Activated CD8-positive, alpha-beta T cell treated with anti-CD3 and anti-CD28 coated beads for 36 hours (primary cell): ENCODE data around the gene ASPSCR1. TPM values are rescaled to one million over a fixed set of nuclear protein-coding genes. Genes with fewer than 3 reads are reported as not detected.

Source experiments
- ATAC-seq: fragments of 200-7000 bp; cut with Tn5 transposase; one replicate; pipeline ENCODE4 v1.10.0; 2021; ENCODE audit warnings: mild to moderate bottlenecking, moderate library complexity
- CTCF ChIA-PET: fragments of 350-600 bp; sonication (Branson Sonifier 250); formaldehyde crosslinking; loops from one replicate; lab custom pipeline; 2021; ENCODE audit warnings: antibody characterized with exemption; lab: Charles Lee
- POLR2A ChIA-PET: fragments of 350-600 bp; sonication (Branson Sonifier 250); formaldehyde crosslinking; loops from one replicate; lab custom pipeline; 2021; ENCODE audit warnings: antibody characterized with exemption; lab: Charles Lee
- DNase-seq: peaks from one replicate; pipeline ENCODE4 v3.0.0-alpha.2; 2020
- H3K27ac Mint-ChIP-seq: one replicate; pipeline ENCODE4 v1.8.0; 2021; ENCODE audit warnings: mild to moderate bottlenecking, mixed read lengths
- H3K27me3 Mint-ChIP-seq: one replicate; pipeline ENCODE4 v1.8.0; 2021; ENCODE audit warnings: mixed read lengths
- H3K36me3 Mint-ChIP-seq: one replicate; pipeline ENCODE4 v1.8.0; 2021; ENCODE audit warnings: low read depth, mixed read lengths
- H3K4me1 Mint-ChIP-seq: one replicate; pipeline ENCODE4 v1.8.0; 2021; ENCODE audit warnings: low read depth, mixed read lengths
- H3K4me3 Mint-ChIP-seq: one replicate; pipeline ENCODE4 v1.8.0; 2021; ENCODE audit warnings: mild to moderate bottlenecking, moderate library complexity, mixed read lengths
- H3K9me3 Mint-ChIP-seq: one replicate; pipeline ENCODE4 v1.8.0; 2021; ENCODE audit warnings: mixed read lengths
- intact Hi-C: fragments of 100-400 bp; cut with micrococcal nuclease; formaldehyde crosslinking; loops from one replicate; pipeline ENCODE4 v1.10.0; 2022
- total RNA-seq, 2 experiments: library from RNA; stranded (reverse); gene quantifications; one replicate each; pipeline ENCODE4 v1.2.3, GENCODE V29; 2021
- TF ChIP-seq, protein P1 (sequence below): fragments of 200-600 bp; IDR thresholded peaks from one replicate; pipeline ENCODE4 v1.8.0; 2022; ENCODE audit warnings: antibody characterized with exemption, mild to moderate bottlenecking

Gene ASPSCR1
- total RNA-seq, 2 experiments from 2014 or later: 18.7 to 24.5 TPM

DNA sequence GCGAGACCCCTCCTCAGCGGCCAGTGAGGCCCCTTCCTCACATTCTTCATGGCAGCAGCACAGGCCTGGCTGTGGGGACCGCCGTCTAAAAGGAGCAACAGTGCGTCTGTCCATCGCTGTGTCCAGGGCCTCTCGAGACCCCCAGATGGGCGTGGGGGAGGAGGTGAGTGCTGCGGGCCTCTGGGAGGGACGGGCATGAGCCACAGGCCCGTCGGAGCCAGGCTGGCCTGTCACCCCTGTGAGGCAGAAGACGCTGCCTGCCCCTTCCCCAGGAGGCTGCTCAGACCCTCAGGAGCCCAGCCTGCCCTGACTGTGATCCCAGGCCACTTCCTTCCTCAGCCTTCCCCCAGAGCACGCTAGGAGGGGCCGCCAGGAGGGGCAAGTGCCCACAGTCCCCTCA lies 38.2 kb upstream of the ASPSCR1 start:
- no peak overlapping the region for H3K27ac Mint-ChIP-seq
- no peak for ATAC-seq
- peaks cover 17% of the 10 kb centered on the region for H3K4me1 Mint-ChIP-seq
- no peaks in the 10 kb centered on the region for H3K27me3 Mint-ChIP-seq
- intact Hi-C loops: no loop called here
- TF ChIP-seq, protein P1, sequence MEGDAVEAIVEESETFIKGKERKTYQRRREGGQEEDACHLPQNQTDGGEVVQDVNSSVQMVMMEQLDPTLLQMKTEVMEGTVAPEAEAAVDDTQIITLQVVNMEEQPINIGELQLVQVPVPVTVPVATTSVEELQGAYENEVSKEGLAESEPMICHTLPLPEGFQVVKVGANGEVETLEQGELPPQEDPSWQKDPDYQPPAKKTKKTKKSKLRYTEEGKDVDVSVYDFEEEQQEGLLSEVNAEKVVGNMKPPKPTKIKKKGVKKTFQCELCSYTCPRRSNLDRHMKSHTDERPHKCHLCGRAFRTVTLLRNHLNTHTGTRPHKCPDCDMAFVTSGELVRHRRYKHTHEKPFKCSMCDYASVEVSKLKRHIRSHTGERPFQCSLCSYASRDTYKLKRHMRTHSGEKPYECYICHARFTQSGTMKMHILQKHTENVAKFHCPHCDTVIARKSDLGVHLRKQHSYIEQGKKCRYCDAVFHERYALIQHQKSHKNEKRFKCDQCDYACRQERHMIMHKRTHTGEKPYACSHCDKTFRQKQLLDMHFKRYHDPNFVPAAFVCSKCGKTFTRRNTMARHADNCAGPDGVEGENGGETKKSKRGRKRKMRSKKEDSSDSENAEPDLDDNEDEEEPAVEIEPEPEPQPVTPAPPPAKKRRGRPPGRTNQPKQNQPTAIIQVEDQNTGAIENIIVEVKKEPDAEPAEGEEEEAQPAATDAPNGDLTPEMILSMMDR: no peak
- no peaks in the 10 kb centered on the region for H3K9me3 Mint-ChIP-seq
- POLR2A ChIA-PET: interaction anchor here (0.6 kb wide), 1 partner anchor 47 kb away, joined by 4 read pairs; no protein-coding TSS in a partner anchor
- CTCF ChIA-PET: interaction anchor here (1.3 to 3.1 kb wide), 3 partner anchors 13 to 82 kb away, joined by 3 to 12 read pairs (median 6); no protein-coding TSS in a partner anchor
- H3K4me3 Mint-ChIP-seq: no peak overlapping the region
- no peak for DNase-seq
- peaks cover 19% of the 10 kb centered on the region for H3K36me3 Mint-ChIP-seq

DNA sequence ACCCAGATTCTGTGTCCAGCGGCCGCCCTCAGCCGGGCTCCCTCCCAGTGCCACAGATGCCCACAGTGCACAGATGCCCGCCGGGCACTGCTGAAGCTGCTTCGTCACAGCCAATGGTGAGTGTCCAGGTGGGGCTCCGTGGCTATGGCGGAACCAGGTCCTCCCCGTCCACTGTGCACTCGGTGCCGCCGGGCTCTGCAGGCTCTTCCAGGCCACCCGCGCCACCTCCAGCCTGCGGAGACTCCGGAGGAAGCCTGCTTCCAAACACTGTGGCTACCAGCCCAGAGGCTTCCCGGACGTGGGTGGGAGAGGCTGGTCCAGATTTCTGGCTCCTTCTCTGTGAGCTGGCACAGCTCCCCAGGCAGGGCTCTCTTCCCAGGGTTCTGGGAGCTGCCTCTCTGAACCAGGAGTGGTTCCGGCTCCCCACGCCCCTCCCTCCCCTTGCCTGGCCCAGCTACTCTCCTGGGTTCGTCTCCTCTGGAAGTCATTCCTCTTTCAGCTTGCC lies 37.5 kb upstream of the ASPSCR1 start:
- DNase-seq: no peak
- ATAC-seq: no peak
- Mint-ChIP-seq H3K36me3 (peaks cover 15% of the 10 kb centered on the region), H3K27ac (no peak overlapping the region), H3K9me3 (no peaks in the 10 kb centered on the region), H3K4me1 (peaks cover 15% of the 10 kb centered on the region), H3K4me3 (no peak overlapping the region), H3K27me3 (no peaks in the 10 kb centered on the region)
- TF ChIP-seq, protein P1: no peak
- ChIA-PET POLR2A (no interaction called here), CTCF (interaction anchor here (1.2 to 2.3 kb wide), 3 partner anchors 12 to 20 kb away, joined by 3 to 6 read pairs (median 3); no protein-coding TSS in a partner anchor)
- intact Hi-C loops: no loop called here

DNA sequence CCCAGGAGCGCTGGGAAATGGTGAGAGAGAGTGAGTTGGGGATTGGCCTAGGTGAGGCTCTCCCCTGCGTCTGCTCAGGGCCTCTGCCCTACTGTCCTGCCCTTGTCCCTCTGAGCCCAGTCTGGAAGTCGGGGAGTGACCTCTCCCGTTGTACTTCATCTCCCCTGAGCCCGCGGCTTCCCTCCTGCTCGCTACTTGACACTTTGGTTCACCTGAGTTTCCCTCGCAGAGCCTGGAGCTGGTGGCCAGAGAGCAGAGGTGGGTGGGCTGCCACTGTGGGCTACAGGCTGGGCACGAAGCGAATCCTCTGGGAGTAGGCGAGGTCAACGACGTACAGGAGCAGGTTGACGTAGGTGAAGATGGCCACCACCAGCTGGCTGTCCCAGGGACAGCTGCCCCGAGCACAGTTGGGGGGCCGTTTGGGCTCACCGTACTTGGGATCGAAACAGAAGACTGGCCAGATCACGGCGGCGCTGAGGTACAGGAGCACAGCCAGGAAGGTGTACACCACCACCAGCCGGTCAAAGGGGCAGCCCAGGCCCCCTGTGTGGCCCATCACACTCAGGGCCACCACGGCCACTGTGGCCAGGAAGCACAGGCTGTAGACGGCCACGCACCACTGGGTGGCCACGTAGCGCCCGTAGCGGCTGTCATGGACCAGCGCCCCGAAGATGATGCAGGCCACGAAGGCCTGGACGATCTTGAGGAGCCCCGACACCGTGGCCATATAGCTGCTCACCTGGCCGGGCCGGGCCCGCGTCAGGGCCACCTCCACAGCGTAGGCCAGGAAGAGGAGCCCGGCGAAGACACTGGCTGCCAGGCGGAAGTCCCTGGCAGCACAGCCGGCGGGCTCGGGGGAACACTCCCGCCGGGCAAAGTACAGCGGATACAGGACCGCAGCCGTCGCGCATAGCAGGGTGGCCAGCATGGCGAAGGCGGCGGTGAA lies 36.6 kb upstream of the ASPSCR1 start:
- CTCF ChIA-PET: interaction anchor here (1.2 to 2.3 kb wide), 3 partner anchors 13 to 19 kb away, joined by 3 to 6 read pairs (median 3); no protein-coding TSS in a partner anchor
- H3K4me3 Mint-ChIP-seq: no peak overlapping the region
- peaks cover 6% of the 10 kb centered on the region for H3K36me3 Mint-ChIP-seq
- DNase-seq: no peak
- ATAC-seq: no peak
- no peaks in the 10 kb centered on the region for H3K9me3 Mint-ChIP-seq
- TF ChIP-seq, protein P1: no peak
- H3K4me1 Mint-ChIP-seq: peaks cover 8% of the 10 kb centered on the region
- H3K27me3 Mint-ChIP-seq: no peaks in the 10 kb centered on the region
- POLR2A ChIA-PET: interaction anchor here (1.7 kb wide), 1 partner anchor 19 kb away, joined by 3 read pairs; no protein-coding TSS in a partner anchor
- intact Hi-C loops: no loop called here
- H3K27ac Mint-ChIP-seq: no peak overlapping the region

DNA sequence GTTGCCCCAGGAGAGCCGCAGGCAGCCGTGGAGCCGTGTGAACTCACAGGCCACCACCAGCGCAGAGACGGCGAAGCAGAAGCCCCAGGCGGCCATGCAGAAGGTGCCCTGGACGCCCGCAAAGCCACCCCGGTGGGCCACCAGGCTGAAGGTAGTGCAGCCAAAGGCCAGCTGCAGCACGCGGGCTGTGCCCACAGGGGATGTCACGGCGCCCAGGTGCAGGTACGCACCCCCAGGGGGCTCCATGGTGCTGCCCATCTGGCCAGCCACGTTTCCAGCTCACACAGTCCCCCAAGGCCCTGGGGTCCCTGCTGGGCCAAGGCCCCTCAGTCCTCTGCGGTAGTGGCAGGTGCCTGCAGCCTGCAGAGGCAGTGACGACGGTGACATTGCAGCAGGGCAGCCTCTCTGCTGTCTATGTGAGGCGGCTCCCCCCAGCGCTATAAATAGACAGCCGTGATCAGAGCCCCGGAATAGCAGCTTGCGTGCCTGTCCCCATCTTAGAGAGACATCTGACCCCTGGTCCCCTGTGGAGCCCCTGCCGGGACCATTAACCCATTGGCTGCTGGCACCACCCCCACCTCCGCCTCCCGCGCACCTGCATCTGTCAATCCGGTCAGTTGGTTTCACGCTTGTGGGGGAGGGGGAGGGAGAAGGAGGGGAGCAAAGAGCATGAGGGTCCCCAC lies 35.8 kb upstream of the ASPSCR1 start:
- POLR2A ChIA-PET: interaction anchor here (1.7 kb wide), 1 partner anchor 18 kb away, joined by 3 read pairs; no protein-coding TSS in a partner anchor
- H3K9me3 Mint-ChIP-seq: no peaks in the 10 kb centered on the region
- H3K36me3 Mint-ChIP-seq: peaks cover under 1% of the 10 kb centered on the region
- no peak for DNase-seq
- H3K27me3 Mint-ChIP-seq: no peaks in the 10 kb centered on the region
- peaks cover 5% of the 10 kb centered on the region for H3K4me1 Mint-ChIP-seq
- CTCF ChIA-PET: interaction anchor here (1.0 to 2.3 kb wide), 3 partner anchors 18 to 78 kb away, joined by 3 to 6 read pairs (median 5); no protein-coding TSS in a partner anchor
- ATAC-seq: no peak
- no peak overlapping the region for H3K4me3 Mint-ChIP-seq
- intact Hi-C loops: no loop called here
- H3K27ac Mint-ChIP-seq: no peak overlapping the region
- TF ChIP-seq, protein P1: no peak
